Mesenchymal stem cell (in vitro differentiated cells and primary cell): ENCODE data around the gene TAF4.

Experiments used
- DNase-seq: peaks from one replicate; pipeline ENCODE4 v3.0.0-alpha.2; 2013
- H2AFZ ChIP-seq: one replicate; pipeline ENCODE4 v1.6.1; 2013; ENCODE audit warnings: low read depth, mild to moderate bottlenecking, control low read depth, inconsistent platforms, low read length, moderate library complexity
- H2AK5ac ChIP-seq: 2 replicates; pipeline ENCODE4 v1.6.1; 2013; ENCODE audit warnings: low read length, moderate library complexity, mild to moderate bottlenecking, inconsistent platforms; ENCODE audit not compliant: severe bottlenecking
- H2BK120ac ChIP-seq: one replicate; pipeline ENCODE4 v1.6.1; 2013; ENCODE audit warnings: low read depth, mild to moderate bottlenecking, inconsistent platforms, low read length, moderate library complexity
- H2BK12ac ChIP-seq, 2 experiments: one replicate each; pipeline ENCODE4 v1.6.1; 2013; ENCODE audit warnings: inconsistent platforms in 2 of 2, low read length in 2 of 2, mild to moderate bottlenecking in 2 of 2, moderate library complexity in 2 of 2, control low read depth in 1 of 2
- H2BK15ac ChIP-seq: one replicate; pipeline ENCODE4 v1.6.1; 2013; ENCODE audit warnings: mild to moderate bottlenecking, low read depth, inconsistent platforms; ENCODE audit not compliant: poor library complexity, severe bottlenecking
- H2BK5ac ChIP-seq: 2 replicates; pipeline ENCODE4 v1.6.1; 2013; ENCODE audit warnings: low read depth, mild to moderate bottlenecking, low read length, control low read depth, inconsistent platforms; ENCODE audit not compliant: poor library complexity, severe bottlenecking
- H3K14ac ChIP-seq, 2 experiments: one replicate each; pipeline ENCODE4 v1.6.1; 2013; ENCODE audit warnings: inconsistent platforms in 2 of 2, low read length in 2 of 2, control low read depth in 1 of 2, mild to moderate bottlenecking in 1 of 2, moderate library complexity in 1 of 2
- H3K18ac ChIP-seq, 2 experiments: one replicate each; pipeline ENCODE4 v1.6.1; 2013; ENCODE audit warnings: inconsistent platforms in 2 of 2, low read length in 2 of 2, control low read depth in 1 of 2, low read depth in 1 of 2, mild to moderate bottlenecking in 1 of 2
- H3K23ac ChIP-seq, 2 experiments: one replicate each; pipeline ENCODE4 v1.6.1; 2013; ENCODE audit warnings: inconsistent platforms in 2 of 2, low read length in 2 of 2, mild to moderate bottlenecking in 2 of 2, moderate library complexity in 2 of 2, control low read depth in 1 of 2
- H3K27ac ChIP-seq: 2 replicates; pipeline ENCODE4 v1.5.1; 2013; ENCODE audit warnings: mild to moderate bottlenecking, moderate library complexity, low read length, control low read depth, inconsistent platforms; ENCODE audit not compliant: poor library complexity, severe bottlenecking
- H3K27me3 ChIP-seq, 2 experiments: 2 replicates each; pipeline versions ENCODE4 v1.6.1 to v1.7.0; 2013; ENCODE audit warnings: low read length in 2 of 2, mild to moderate bottlenecking in 2 of 2, moderate library complexity in 2 of 2, control low read depth in 1 of 2, inconsistent platforms in 1 of 2; ENCODE audit not compliant: control insufficient read depth in 1 of 2, insufficient read depth in 1 of 2
- H3K36me3 ChIP-seq, 2 experiments: 2 replicates each; pipeline versions ENCODE4 v1.6.1 to v1.7.0; 2013; ENCODE audit warnings: low read length in 2 of 2, control low read depth in 1 of 2, inconsistent platforms in 1 of 2, low read depth in 1 of 2, mild to moderate bottlenecking in 1 of 2; ENCODE audit not compliant: insufficient read depth in 2 of 2, control insufficient read depth in 1 of 2
- H3K4ac ChIP-seq, 2 experiments: one replicate each; pipeline ENCODE4 v1.6.1; 2013; ENCODE audit warnings: inconsistent platforms in 2 of 2, low read length in 2 of 2, mild to moderate bottlenecking in 2 of 2, moderate library complexity in 2 of 2, control low read depth in 1 of 2, low read depth in 1 of 2
- H3K4me1 ChIP-seq: 2 replicates; pipeline ENCODE4 v1.6.1; 2013; ENCODE audit warnings: low read depth, low read length, control low read depth; ENCODE audit not compliant: control insufficient read depth, insufficient read depth
- H3K4me2 ChIP-seq: 2 replicates; pipeline ENCODE4 v1.6.1; 2013; ENCODE audit warnings: low read length, mild to moderate bottlenecking, inconsistent platforms; ENCODE audit not compliant: poor library complexity, severe bottlenecking
- H3K4me3 ChIP-seq, 2 experiments: 2 replicates each; pipeline versions ENCODE4 v1.5.1 to v1.7.0; 2013; ENCODE audit warnings: low read length in 2 of 2, mild to moderate bottlenecking in 2 of 2, control low read depth in 1 of 2, low read depth in 1 of 2; ENCODE audit not compliant: insufficient read depth in 1 of 2
- H3K79me1 ChIP-seq: replicated peaks from 2 replicates; pipeline ENCODE4 v1.6.1; 2013; ENCODE audit warnings: mild to moderate bottlenecking, control low read depth, low read length, inconsistent platforms; ENCODE audit not compliant: poor library complexity, severe bottlenecking
- H3K9ac ChIP-seq: 2 replicates; pipeline ENCODE4 v1.7.0; 2013; ENCODE audit warnings: mild to moderate bottlenecking, low read length, moderate library complexity
- H3K9me3 ChIP-seq: 2 replicates; pipeline ENCODE4 v1.7.0; 2013; ENCODE audit warnings: mild to moderate bottlenecking, low read length; ENCODE audit not compliant: control insufficient read depth
- H4K8ac ChIP-seq: one replicate; pipeline ENCODE4 v1.6.1; 2013; ENCODE audit warnings: inconsistent platforms, mild to moderate bottlenecking, low read length, moderate library complexity
- H4K91ac ChIP-seq: one replicate; pipeline ENCODE4 v1.6.1; 2013; ENCODE audit warnings: mild to moderate bottlenecking, low read length, inconsistent platforms
- WGBS: methylation state at CpG from one replicate; pipeline ENCODE4 v1.1.7; 2013; ENCODE audit warnings: mixed read lengths; 5-methylcytosine and 5-hydroxymethylcytosine counted together

The TAF4 gene

DNA sequence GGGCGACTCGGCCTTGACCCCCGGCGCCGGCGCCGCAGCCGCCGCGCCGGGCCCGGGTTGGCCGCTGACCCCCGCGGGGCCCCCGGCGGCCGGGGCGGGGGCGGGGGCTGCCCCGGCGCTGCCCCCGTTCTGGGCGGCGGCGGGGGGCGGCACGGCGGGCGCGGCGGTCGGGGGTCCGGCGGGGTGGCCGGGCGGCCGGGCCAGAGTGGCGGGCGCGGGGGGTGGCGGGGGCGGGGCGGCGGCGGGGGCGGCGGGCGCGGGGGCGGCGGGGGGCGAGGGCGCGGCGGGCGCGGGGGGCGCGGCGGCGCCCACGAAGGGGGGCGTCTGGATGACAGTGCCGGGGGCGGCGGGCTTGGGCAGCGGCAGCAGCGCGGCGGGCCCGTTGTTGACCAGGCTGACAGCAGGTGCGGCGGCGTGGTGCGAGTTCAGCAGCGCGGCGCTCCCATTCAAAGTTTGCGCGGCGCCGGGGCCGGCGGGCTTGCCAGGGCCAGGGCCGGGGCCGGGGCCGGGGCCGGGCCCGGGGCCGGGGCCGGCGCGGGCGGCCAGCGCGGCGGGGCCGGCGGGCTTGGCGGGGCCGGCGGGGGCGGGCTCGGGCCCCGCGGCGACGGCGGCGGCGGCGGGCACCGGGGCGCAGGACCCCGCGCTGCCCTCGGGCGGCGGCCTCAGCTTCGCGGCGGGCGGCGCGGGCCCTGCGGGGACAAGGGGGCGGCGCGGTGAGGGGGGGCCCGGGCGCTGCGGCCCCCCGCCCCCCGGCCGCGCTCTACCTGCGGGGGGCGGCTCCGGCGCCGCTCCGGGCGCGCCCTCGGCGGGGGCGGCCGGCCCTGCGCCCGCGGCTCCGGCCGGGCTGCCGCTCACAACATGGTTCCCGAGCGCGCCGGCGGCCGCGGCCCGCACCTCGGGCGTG, 659 bp downstream of the TAF4 start:
- Histone ChIP-seq H2BK12ac (peak overlapping the region in 1 of 2 experiments; percentile 72), H4K8ac (no peak overlapping the region), H3K4me3 (peak overlapping the region; percentile 67 to 90), H2AFZ (peak overlapping the region; percentile 95), H3K4me1 (peaks cover 17% of the 10 kb centered on the region), H3K9ac (no peak overlapping the region), H2BK120ac (no peak overlapping the region), H2BK15ac (no peak overlapping the region), H3K79me1 (peaks cover 24% of the 10 kb centered on the region), H3K36me3 (peaks cover 0 to 18% of the 10 kb centered on the region in 2 experiments), H3K4me2 (peak overlapping the region; percentile 75), H3K9me3 (no peaks in the 10 kb centered on the region), H3K18ac (peak overlapping the region; percentile 34 to 93), H4K91ac (peak overlapping the region; percentile 29), H2AK5ac (no peak overlapping the region), H3K4ac (peak overlapping the region in 1 of 2 experiments; percentile 88), H3K23ac (no peak overlapping the region), H3K14ac (peak overlapping the region in 1 of 2 experiments; percentile 98), H2BK5ac (no peak overlapping the region), H3K27me3 (no peaks in the 10 kb centered on the region), H3K27ac (no peak overlapping the region)
- 0% methylated on average over 18 of the region's 165 CpGs for WGBS
- no peak for DNase-seq

DNA sequence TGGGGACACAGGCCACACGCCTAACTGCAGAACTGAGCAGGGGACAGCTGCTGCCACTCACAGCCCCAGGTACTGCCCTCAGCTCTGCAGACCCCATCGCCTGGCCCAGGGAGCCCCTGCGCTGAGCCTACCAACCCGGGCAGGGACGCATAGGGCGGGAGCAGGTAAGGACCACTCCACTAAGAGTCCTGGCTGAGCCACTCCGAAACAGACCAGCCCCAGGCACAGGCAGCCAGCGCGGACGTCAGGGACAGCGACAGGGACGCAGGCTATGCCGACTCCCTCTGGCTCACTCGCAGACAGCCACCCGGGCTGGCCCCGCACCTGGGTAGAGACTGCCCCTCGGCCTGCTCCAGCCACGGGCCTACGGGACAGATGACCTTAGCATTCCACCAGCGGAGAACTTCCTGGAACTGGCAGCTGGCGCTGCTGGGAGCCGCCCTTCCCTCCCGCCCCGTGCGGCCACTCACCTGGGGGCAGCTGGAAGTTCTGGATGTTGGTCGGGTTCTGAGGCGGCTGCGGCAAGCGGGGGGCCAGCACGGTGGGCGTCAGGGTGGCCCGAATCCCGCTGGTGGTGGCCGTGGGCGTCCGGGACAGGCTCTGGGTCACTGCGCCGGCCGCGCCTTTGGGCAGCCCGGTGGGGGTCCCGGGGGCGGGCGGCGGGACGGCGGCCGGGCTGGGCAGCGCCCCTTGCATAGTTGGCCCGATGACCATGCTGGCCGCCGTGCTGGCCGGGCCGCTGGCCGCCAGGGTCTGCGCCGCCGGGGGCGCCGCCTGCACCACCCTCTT, 1.5 kb downstream of the TAF4 start:
- Histone ChIP-seq H2BK5ac (no peak overlapping the region), H3K4me1 (peaks cover 17% of the 10 kb centered on the region), H3K36me3 (peaks cover 0 to 22% of the 10 kb centered on the region in 2 experiments), H2BK120ac (no peak overlapping the region), H3K79me1 (peaks cover 30% of the 10 kb centered on the region), H3K27me3 (no peaks in the 10 kb centered on the region), H4K8ac (peak overlapping the region; percentile 38), H3K18ac (no peak overlapping the region), H3K14ac (peak overlapping the region in 1 of 2 experiments; percentile 55), H4K91ac (peak overlapping the region; percentile 46), H3K9me3 (no peaks in the 10 kb centered on the region), H3K23ac (peak overlapping the region in 1 of 2 experiments; percentile 84), H3K27ac (no peak overlapping the region), H2BK15ac (no peak overlapping the region), H3K4me3 (peak overlapping the region; percentile 63 to 69), H2BK12ac (no peak overlapping the region), H3K9ac (peak overlapping the region; percentile 51), H2AK5ac (no peak overlapping the region), H3K4ac (peak overlapping the region in 1 of 2 experiments; percentile 57), H3K4me2 (peak overlapping the region; percentile 75), H2AFZ (no peak overlapping the region)
- DNase-seq, result peak; percentile 22
- 21% methylated on average over 38 of the region's 60 CpGs for WGBS

DNA sequence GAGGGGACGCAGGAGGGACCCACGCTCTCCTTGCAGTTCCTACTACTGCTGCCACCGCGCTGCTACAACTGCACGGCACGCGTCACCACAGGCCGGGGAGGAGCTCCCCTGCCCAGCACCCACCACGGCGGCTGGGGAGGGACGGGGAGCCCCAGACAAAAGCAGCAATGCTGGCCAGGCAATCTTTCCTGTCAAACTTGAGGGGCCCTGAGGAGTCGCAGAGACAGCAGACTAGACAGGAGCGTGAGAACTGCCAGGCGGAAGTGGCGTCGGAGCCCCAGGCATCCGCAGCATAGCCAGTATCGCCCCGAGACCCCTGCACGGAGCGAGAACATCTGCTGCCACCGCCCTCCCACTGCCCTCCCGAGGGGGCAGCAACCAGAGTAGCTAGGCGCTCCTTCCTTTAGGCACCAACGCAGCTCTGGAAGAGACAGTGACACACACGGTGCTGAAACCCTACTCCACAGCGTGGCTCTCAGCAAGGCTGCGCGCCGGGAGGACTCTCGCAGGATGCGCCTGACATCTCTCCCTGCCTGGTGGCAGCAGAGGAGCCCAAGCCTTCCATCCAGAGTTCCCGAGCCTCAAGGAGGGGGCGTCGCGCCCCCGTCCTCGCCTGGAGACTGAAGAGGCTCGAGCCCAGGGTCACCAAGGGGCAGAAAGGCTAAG, 2.2 kb downstream of the TAF4 start:
- Histone ChIP-seq H4K91ac (peak overlapping the region; percentile 28), H3K9me3 (no peaks in the 10 kb centered on the region), H2AK5ac (no peak overlapping the region), H3K4me1 (peaks cover 17% of the 10 kb centered on the region), H3K4me2 (peak overlapping the region; percentile 75), H2BK120ac (no peak overlapping the region), H3K4ac (no peak overlapping the region), H3K27me3 (no peaks in the 10 kb centered on the region), H3K36me3 (peaks cover 0 to 22% of the 10 kb centered on the region in 2 experiments), H3K23ac (peak overlapping the region in 1 of 2 experiments; percentile 60), H3K14ac (peak overlapping the region in 1 of 2 experiments; percentile 55), H2BK15ac (peak overlapping the region; percentile 30), H3K27ac (no peak overlapping the region), H2AFZ (no peak overlapping the region), H4K8ac (peak overlapping the region; percentile 38), H3K79me1 (peaks cover 34% of the 10 kb centered on the region), H2BK12ac (no peak overlapping the region), H3K4me3 (peak overlapping the region; percentile 63 to 69), H3K9ac (peak overlapping the region; percentile 51), H2BK5ac (no peak overlapping the region), H3K18ac (peak overlapping the region in 1 of 2 experiments; percentile 25)
- 57% methylated on average over 39 of the region's 39 CpGs for WGBS
- DNase-seq, result peak; percentile 64
